ENCODE results near the gene TENM3. TPM values are rescaled to one million over a fixed set of nuclear protein-coding genes. Genes with fewer than 3 reads are reported as not detected.

TENM3 gene
- polyA plus RNA-seq, 4 donors = 15.3 to 18.0 (median 17.9) TPM

DNA sequence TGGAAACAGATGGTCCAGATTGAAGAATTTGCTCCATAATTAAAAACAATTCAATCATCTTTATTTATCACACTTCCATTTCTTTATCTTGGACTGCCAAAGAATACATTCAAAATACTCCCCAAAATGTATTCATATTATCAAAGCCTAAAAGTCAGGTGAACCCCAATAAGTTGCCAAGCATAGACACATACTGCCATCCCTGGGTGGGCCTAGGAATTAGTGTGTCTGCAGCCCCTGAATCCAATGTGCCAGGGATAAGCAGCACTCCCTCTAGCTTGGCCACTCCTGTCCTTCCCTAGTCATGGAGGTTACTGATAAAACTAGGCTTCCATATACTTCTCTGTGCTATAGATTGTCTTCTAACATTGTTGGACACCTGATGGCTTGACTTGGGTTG lies 199.9 kb downstream of the TENM3 start:
- DNase-seq (ENCODE audit: low read depth in 4 of 4, low spot score in 3 of 4) = no peak

DNA sequence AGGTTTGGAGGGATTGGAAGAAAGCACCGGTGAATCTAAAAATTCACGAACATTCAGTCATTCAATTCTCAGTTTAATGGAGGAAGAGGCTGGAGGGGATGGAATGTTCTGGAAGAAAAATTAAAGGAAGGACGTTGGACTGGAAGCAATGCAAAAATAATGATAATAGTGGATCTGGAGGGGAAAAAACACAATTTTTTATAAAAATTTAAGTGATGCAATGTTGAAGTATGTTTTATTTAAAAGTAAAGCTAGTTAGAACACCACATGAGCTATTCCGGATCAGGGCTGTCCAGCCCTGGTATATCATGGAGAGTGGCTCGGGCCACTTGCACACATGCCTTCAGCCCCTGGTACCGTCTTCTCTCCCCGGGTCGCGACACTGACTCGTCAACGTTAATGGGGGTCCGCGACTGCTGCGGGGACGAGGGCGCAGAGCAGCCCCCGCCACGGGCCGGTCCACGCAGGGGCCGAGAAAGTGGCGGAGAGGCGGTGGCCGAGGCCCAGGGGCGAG lies 204.6 kb downstream of the TENM3 start:
- no peak for DNase-seq (ENCODE audit: low read depth in 4 of 4, low spot score in 3 of 4)

- peak; percentile 69 to 84 (median 76) for DNase-seq (ENCODE audit: low read depth in 4 of 4, low spot score in 3 of 4)
These were observed 205.3 kb downstream of the TENM3 start for GRCh38 chr4:182448281-182449151.

DNA sequence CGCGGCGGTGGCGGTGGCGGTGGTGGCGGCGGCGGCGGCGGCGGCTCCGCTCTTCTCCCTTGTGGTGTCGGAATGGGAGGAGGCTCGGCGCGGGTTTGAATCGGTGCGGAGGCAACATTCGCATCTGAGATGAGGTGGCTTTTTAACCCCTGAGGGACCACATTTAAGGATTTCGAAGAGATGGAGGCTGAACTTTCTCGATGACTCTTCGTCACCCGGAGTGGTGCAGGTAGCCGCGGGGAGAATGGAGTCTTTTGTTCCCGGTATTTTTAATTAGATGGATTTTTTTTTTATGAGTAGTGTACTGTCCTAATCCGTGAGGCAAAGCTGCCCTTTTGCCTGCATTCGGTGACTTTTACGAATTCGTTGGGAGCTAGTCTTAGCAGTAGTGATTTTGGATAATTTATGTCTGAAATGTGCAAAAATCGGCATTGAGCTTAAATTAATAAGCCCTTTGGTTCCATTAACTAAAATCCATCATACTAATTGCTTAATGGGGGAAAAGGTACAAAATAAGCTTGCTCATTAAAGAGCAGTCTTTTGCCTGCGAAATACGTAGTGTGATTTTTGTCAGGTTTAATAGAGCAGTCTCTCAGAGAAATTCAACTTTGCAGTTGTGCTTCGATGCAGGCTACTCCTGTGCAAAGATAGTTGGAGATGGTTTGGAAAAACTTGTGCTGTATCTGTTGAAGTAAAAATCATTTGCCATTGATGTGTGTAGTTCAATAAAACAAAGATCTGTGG lies 206.2 kb downstream of the TENM3 start:
- peak in 2 of 4 donors; percentile 29 to 30 for DNase-seq (ENCODE audit: low read depth in 4 of 4, low spot score in 3 of 4)

DNA sequence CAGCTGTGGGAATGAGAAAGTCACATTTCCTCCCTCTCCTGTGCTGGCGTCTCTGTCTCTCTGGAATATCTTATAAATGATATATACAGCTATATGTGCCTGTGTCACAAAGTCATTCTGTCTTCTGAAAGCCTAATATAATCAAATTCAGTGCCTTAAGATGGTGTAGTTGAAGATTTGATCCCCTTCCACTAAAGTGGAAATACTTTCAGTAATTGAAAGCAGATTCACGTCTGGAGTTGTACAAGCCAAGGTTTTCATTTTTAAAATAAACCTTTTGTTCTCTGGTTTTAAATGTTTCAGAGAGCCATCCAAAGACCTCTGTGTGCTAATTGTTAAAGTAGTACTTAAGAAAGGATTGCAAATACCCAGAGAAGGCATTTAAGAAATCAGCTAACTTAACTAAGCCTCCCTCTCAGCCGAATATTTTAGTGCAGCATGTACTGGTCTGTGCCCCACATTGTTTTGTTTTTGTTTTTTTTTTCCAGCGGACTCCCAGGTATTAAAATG lies 206.8 kb downstream of the TENM3 start:
- peak in 1 of 4 donors; percentile 19 for DNase-seq (ENCODE audit: low read depth in 4 of 4, low spot score in 3 of 4)

GRCh38 chr4:182451441-182451840 lies 208.2 kb downstream of the TENM3 start:
- no peak for DNase-seq (ENCODE audit: low read depth in 4 of 4, low spot score in 3 of 4)

- no peak for DNase-seq (ENCODE audit: low read depth in 4 of 4, low spot score in 3 of 4)
These were observed 210.6 kb downstream of the TENM3 start for GRCh38 chr4:182453830-182454229.

DNA sequence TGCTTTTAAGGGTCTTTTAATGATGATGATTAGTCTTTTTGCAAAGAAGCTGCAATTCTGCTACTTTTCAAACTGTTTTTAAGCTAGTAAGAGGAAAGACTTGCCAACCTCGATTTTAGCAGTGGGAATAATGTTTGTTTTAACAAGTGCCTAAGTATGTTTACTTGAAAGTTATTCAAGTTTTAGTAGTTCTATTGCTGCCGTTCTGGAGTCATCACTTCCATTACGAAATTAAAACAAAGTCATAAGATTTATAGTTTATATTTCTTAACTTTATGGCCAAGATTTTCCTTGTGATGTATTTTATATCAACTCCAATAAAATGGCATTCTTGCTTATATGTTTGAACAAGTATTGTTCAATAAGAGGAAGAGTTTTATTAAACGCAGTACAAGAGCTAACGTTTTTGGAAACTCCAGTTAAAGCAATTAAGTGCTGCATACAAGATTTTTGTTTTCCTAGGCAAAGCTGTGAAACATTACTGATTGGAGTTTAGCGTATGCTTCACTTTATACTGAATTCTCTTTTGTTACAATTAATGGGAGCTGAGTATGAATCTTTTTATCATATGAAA lies 211.3 kb downstream of the TENM3 start:
- no peak for DNase-seq (ENCODE audit: low read depth in 4 of 4, low spot score in 3 of 4)

DNA sequence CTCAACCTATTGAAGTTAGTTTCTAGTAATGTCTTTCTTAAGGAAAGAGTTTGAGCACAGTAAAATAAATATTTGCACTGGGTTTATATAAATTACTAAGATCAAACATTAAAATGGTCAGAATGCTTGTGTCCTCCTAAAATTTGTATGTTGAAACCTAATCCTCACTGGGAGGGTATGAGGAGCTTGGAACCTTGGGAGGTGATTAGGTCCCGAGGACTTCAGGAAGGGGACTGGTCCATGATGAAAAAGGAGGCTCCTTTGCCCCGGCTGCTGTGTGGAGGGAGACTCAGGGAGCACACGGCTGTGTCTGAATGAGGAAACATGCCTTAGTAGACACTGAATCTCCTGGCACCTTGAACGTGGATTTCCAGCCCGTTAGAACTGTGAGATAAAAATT lies 221.9 kb downstream of the TENM3 start:
- no peak for DNase-seq (ENCODE audit: low read depth in 4 of 4, low spot score in 3 of 4)

- no peak for DNase-seq (ENCODE audit: low read depth in 4 of 4, low spot score in 3 of 4)
These were observed 222.8 kb downstream of the TENM3 start for GRCh38 chr4:182465979-182466378.

GRCh38 chr4:182470215-182470614 lies 227.0 kb downstream of the TENM3 start:
- DNase-seq (ENCODE audit: low read depth in 4 of 4, low spot score in 3 of 4) = no peak

DNA sequence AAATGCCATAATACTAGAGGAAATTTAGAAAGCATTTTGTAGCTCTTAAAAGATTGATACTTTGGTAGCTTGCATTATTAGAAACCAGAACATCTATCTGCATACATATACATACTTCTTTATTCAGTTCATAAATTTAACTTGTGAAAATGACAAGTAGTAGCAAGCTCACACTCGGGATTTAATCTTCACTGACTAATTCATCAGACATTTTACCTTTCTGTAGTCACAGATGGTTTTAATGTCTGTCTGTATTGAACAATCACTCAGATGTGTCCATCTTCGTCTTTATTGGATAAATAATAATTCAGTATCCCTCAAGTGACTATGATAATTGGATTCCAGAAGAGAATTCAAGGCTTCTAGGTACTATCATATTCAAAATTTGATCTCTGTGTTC lies 232.3 kb downstream of the TENM3 start:
- no peak for DNase-seq (ENCODE audit: low read depth in 4 of 4, low spot score in 3 of 4)

- DNase-seq (ENCODE audit: low read depth in 4 of 4, low spot score in 3 of 4) = peak in 3 of 4 donors; percentile 8 to 30 (median 20)
These were observed 235.3 kb downstream of the TENM3 start for GRCh38 chr4:182478475-182478874.

- no peak for DNase-seq (ENCODE audit: low read depth in 4 of 4, low spot score in 3 of 4)
These were observed 240.5 kb downstream of the TENM3 start for GRCh38 chr4:182483685-182484084.

- no peak for DNase-seq (ENCODE audit: low read depth in 4 of 4, low spot score in 3 of 4)
These were observed 243.7 kb downstream of the TENM3 start for GRCh38 chr4:182486881-182487280.

- no peak for DNase-seq (ENCODE audit: low read depth in 4 of 4, low spot score in 3 of 4)
These were observed 245.7 kb downstream of the TENM3 start for GRCh38 chr4:182488896-182489295.

GRCh38 chr4:182489607-182490006 lies 246.4 kb downstream of the TENM3 start:
- DNase-seq (ENCODE audit: low read depth in 4 of 4, low spot score in 3 of 4) = no peak

- DNase-seq (ENCODE audit: low read depth in 4 of 4, low spot score in 3 of 4) = no peak
These were observed 248.5 kb downstream of the TENM3 start for GRCh38 chr4:182491719-182492118.

GRCh38 chr4:182492423-182492822 lies 249.2 kb downstream of the TENM3 start:
- DNase-seq (ENCODE audit: low read depth in 4 of 4, low spot score in 3 of 4) = no peak

DNA sequence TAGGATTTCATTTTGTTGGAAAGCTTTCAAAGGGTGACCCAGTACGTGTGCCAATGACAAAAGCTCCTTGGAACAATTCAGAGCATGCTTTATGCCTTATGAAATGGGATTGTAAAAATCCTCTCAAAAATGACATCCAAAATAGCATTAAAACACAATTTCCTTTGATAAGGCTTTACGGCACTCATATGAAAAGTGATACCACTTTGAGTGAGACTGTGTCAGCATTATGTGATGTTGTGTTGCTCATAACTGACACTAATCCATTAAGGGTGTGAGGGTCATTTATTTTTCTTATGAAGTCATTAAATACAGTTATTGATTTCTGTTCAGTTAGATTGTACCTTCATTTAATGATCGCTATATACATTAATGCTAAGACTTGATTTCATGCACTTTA lies 250.2 kb downstream of the TENM3 start:
- DNase-seq (ENCODE audit: low read depth in 4 of 4, low spot score in 3 of 4) = no peak

DNA sequence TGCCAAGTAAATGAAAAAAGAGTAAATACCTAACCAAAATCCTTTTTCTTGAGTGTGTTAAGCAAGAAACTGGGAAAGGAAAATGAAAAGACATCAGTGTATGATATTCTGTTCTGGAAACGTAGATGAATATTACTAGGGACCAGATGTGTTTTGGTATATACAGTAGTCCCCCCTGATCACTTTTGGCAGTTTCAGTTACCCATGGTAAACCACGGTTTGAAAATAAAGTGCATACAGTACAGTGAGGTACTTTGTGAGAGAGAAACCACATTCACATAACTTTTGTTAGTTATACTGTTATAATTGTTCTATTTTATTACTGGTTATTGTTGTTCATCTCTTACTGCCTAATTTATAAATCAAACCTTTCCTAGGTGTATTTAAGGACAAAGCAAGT lies 250.9 kb downstream of the TENM3 start:
- no peak for DNase-seq (ENCODE audit: low read depth in 4 of 4, low spot score in 3 of 4)

Data from right renal pelvis (tissue), 4 donors.